Glomerular visceral epithelial cell (primary cell): ENCODE measurements around the gene ZNF358.

Experiments
- DNase-seq: peaks from one replicate; pipeline ENCODE4 v3.0.0-alpha.2; 2016; ENCODE audit errors: extremely low spot score

The ZNF358 gene

GRCh38 chr19:7515645-7516151 is at the start of gene ZNF358:
Gene ZNF358 (plus strand): TSS chr19:7516103. CDS start chr19:7519243, 3,140 bp downstream.
- peak; percentile 77 for DNase-seq

- DNase-seq: no peak
Observed at GRCh38 chr19:7467009-7467989, 48.6 kb upstream of the ZNF358 start.

- DNase-seq: no peak
Observed at GRCh38 chr19:7468840-7469239, 47.1 kb upstream of the ZNF358 start.

GRCh38 chr19:7469669-7470285 is 46.1 kb upstream of the ZNF358 start:
- no peak for DNase-seq

DNA sequence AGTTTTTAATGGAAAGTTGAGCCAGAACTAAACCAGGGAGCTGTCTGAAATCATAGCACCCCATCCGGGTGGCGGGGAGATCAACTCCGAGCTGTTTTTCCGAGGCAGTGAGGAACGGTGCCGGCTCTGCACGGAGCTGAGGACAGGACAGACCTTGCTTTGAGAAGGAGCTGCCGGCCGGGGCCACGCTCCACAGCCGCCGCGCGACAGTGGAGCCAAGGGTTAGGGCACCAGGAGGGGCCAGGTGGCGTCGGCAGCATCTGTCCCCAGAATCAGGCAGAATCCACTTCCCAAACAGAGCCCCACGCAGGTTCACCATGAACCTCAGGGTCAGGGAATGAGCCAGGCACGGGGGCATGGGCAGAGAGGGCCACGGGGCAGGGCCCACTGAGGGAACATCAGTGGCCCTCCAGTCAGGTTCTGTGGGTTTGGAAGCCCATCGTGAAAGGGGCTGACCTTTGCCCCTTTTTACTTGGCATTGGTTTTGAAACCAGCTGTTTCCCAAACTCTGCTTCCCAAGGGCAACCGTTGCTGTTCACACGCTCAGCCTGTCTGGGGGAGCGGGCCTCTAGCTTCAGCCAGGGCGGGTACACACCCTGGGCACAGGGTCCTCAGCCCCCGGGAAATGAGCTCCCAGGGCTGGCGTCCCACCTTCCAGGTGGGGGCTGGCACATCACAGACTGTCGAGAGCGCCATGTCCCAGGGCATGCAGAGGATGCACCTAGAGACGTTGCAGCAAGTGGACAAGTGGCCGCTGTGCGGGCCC is 45.2 kb upstream of the ZNF358 start:
- DNase-seq: no peak

DNA sequence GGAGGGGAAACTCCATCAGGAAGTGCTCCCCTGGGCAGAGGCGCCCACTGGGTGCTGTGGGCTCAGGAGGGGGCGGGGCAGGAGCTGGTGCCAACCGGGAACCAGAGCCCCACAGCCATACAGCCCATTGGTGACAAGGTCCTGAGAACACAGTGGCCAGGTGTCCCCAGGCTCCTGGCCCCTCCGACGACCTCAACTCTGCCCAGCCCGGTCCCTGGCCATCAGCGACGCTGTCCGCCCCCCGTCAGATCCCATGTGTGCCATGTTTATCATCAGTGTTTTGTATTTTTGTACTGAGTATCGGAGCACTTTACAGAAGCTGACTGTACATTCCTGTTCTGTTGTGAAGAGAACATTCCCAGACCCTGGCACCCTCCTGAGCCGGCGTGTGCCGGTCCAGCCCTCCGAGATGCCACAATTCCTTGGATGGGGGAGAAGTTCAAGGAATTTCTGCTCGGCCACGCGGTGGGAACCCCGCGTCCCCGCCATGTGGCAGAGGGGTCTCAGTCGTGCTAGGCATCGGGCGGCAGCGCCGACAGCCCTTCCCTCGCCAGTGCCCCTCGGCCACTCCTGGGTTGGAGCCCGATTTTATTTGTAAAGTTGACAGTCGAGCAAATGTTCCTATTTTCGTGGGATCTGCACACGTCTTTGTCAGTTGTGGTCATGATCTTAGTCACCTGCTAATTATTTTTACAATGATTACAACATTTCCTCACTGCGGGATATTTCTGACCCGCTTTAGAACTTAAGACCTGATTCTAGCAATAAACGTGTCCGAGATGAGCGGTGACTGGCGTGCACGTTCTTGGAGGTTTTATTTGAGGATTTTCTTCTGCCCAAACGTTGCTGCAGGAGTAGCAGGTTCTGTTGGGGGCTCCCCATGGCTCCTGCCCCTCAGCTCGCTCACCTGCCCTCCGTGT is 43.9 kb upstream of the ZNF358 start:
- DNase-seq: no peak

DNA sequence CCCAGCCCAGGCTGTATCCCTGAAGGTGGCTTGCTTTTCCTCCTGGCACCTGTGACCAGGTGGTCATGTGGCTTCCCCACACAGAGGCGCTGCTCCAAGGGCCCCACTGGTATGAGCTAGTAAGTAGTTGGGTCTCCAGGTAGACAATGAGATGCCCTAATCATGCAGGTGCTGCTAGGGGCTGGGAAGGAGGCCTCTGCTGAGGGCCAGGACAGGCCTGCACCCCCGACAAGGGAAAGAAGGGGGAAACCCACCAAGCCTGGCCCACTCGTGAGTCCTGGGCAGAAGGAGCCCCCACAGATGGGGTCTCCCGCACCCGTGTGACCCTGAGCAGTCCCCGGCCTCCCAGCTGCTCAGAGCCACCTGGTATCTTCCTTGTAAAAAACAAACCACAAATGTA is 40.2 kb upstream of the ZNF358 start:
- DNase-seq: no peak

- DNase-seq: no peak
Observed at GRCh38 chr19:7476241-7476640, 39.7 kb upstream of the ZNF358 start.

DNA sequence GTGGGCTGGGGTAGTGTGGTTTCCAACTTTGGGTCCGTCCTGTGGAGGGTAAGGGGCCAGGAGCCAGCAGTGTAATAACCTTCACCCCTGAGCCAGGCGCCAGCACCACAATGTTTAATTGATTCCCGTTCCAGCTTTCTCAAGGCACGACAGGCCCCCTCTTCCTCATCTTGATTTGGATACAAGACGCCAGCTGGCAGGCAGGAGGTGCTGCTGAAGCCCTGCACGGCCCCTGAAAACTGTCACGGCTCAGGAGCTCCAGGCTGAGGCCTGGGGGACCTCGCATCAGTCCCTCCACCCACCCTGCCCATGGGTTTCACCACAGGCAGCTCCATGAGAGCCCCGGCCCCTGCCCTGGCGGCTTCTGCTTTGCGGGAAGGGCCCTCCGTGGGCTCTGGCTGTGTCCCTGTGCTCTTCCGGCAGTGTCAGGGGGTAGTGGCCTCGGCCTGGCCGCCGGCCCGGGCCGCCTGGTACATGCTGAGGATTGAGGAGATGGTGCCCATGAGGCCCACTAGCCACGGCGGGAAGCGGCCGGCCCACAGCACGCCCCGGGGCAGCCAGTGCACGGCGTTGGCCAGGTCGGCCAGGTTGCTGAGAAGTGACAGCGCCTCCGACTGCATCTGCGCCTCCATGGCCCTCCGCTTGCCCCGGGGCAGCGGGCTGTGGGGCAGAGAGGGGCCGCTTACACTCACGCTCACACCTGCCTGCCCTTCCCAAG is 39.0 kb upstream of the ZNF358 start:
- no peak for DNase-seq

DNA sequence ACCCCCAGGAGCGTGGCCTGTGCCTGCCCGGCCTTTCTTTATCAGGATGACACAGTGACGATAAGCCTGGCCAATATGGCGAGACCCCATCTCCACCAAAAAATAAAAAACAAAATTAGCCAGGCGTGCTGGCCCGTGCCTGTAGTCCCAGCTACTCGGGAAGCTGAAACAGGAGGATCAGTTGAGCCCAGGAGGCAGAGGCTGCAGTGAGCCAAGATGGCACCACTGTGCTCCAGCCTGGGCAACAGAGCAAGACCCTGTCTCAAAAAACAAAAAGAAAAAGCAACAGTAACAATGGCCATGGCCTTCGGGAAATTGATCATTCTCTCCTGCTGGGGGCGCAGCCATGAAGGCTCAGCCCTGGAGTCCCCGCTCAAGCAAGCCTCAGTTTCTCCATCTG is 38.1 kb upstream of the ZNF358 start:
- no peak for DNase-seq

DNA sequence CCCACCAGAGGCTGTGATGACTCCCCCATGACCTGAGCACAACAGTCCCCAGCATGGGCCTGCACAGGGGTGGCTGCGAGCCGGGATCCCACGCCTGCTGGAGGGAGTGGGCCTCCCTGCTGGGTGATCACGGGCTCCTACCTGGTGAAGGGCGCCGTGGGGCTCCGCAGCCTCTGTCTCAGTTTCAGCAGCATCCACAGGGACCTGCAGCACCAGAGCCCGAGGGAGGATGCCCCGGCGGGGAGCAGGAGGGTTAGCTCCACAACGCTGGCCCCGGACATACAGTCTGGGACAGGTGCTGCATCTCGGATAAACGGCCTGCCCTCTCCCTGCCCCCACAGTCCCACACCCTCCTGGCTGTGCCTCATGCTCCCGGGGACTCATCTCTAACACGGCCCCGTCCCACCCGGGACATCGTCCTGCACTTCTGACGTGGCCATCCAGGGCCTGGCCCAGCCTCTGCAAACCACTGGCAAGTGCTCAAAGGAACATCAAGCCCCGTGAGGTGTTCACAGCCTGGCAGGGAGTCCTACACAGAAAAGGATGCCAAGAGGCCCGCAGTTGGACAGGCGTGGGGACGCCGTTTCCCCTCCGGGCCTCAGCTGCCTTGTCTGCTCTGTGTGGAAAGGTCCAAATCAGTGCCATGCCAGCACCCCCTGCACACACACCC is 37.6 kb upstream of the ZNF358 start:
- DNase-seq: no peak

GRCh38 chr19:7478843-7479227 is 37.1 kb upstream of the ZNF358 start:
- DNase-seq: no peak

DNA sequence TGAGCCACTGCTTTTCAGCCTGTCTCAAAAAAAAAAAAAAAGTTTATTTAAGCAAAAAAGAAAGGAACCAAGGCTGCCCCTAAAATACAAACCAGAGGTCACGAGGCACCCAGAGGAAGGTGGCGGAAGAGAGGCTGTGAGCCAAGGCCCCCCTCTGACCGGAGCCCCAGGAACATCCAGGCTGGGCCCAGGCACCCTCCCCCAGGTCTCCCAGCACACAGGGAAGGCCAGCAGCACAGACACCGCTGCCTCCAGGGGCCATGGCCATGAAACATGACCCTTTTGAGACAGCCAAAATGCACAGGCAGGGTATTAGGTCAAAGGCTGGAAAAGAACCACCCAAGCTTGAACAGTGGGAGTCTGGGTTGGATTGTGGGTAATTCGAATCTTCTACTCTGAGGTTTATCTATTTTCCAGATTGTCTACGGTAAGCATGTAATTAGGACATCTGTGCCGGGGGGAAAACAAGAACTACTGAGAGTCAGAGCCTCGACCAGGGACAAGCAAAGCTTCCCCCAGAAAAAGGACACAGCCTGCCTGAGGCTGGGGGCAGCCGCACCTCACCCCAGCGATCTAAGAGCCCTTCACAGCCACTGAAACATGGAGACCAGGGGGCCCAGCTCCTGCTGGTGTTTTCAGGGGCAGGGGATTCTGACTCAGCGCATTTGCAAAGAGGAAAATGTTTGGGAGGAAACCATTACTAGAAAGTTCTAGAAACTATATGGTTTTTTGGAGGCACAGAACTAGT is 35.5 kb upstream of the ZNF358 start:
- no peak for DNase-seq

- DNase-seq: no peak
Observed at GRCh38 chr19:7480970-7481255, 35.0 kb upstream of the ZNF358 start.

GRCh38 chr19:7482584-7483439 is 33.1 kb upstream of the ZNF358 start:
- DNase-seq: no peak

DNA sequence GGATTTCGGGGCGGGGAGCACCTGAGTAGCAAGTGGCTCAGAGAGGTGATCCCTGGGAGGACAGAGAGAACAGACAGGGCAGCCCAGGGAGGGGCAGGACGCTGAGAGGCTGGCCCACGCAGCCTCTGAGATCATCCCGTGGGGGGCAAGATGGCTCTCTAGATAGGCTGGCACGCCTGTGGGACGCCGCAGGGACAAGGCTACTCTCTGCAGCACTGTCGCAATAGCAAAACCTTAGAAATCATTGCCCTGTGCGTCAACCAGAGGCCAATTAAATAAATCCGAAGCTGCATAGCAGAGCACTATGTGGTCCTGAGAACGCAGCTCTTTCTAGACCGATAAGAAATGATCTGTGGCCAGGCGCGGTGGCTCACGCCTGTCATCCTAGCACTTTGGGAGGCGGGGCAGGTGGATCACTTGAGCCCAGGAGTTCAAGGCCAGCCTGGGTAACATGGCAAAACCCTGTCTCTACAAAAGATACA is 32.1 kb upstream of the ZNF358 start:
- no peak for DNase-seq

GRCh38 chr19:7486923-7487322 is 29.0 kb upstream of the ZNF358 start:
- DNase-seq: no peak

DNA sequence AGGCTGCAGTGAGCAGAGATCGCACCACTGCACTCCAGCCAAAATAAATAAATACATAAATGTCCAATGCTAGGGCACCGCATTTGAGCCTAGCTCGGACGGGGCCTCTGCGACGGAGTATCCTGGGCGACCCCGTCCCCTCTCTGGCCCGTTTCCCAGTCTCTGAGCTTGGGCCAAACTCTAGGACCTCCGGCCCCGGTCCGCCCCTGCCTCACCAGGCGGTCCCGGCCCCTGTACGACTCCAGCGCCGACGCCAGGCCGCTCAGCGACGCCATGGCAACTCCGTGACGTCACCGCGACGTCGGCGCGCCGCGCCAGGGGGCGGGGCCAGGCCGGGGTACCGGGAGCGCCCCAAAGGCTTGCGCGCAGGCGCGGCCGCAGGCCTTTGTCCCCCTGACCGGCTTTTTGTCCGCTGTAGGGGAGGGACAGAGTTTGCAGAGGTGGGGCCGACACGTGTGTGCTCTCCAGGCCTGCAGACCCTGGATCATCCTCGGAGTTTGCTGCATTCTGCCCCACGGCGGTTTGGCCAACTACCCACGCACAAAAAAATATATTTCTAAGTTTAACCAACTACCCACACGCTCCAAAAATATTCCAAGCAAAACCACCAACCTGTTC is 27.1 kb upstream of the ZNF358 start, which contains the start of gene PEX11G:
TSS of gene PEX11G (minus strand) at position 300 of the 618 bp plus-strand sequence. CDS start at position 275, 25 bp downstream.
- DNase-seq: peak; percentile 81
